HG03439 (cell line): Measurements from ENCODE around the gene RNF40.

ENCODE experiments used
- ATAC-seq: cut with Tn5 transposase; IDR thresholded peaks from one replicate; pipeline ENCODE4 v1.9.1; 2021; ENCODE audit warnings: mild to moderate bottlenecking, moderate library complexity; ENCODE audit not compliant: unreplicated experiment

Gene RNF40

GRCh38 chr16:30761928-30762902 lies at the start of gene RNF40, which contains the start of gene CFAP119:
RNF40 (plus strand) TSS chr16:30762322; CDS start chr16:30762546, 224 bp downstream.
CFAP119 (minus strand) TSS chr16:30762062; CDS start chr16:30761748, 314 bp downstream.
- peak; percentile 82 for ATAC-seq

- ATAC-seq: no peak
Observed at GRCh38 chr16:30715750-30716445, 46.2 kb upstream of the RNF40 start.

- no peak for ATAC-seq
Observed at GRCh38 chr16:30720086-30720485, 42.0 kb upstream of the RNF40 start.

- no peak for ATAC-seq
Observed at GRCh38 chr16:30720694-30721093, 41.4 kb upstream of the RNF40 start.

GRCh38 chr16:30721167-30721566 lies 41.0 kb upstream of the RNF40 start:
- ATAC-seq: no peak

GRCh38 chr16:30721606-30722005 lies 40.5 kb upstream of the RNF40 start:
- ATAC-seq: no peak

- ATAC-seq: no peak
Observed at GRCh38 chr16:30722443-30722842, 39.7 kb upstream of the RNF40 start.

GRCh38 chr16:30722916-30723315 lies 39.2 kb upstream of the RNF40 start:
- no peak for ATAC-seq

GRCh38 chr16:30723725-30724355 lies 38.3 kb upstream of the RNF40 start:
- ATAC-seq: no peak

- no peak for ATAC-seq
Observed at GRCh38 chr16:30724641-30725417, 37.3 kb upstream of the RNF40 start.

- no peak for ATAC-seq
Observed at GRCh38 chr16:30725418-30725792, 36.7 kb upstream of the RNF40 start.

GRCh38 chr16:30728321-30728720 lies 33.8 kb upstream of the RNF40 start:
- ATAC-seq: no peak

- ATAC-seq: no peak
Observed at GRCh38 chr16:30728899-30729672, 33.0 kb upstream of the RNF40 start.

- no peak for ATAC-seq
Observed at GRCh38 chr16:30731411-30731810, 30.7 kb upstream of the RNF40 start.

GRCh38 chr16:30736995-30737793 lies 24.9 kb upstream of the RNF40 start:
- ATAC-seq: no peak

GRCh38 chr16:30737794-30738648 lies 24.1 kb upstream of the RNF40 start:
- no peak for ATAC-seq

GRCh38 chr16:30738984-30739951 lies 22.9 kb upstream of the RNF40 start:
- no peak for ATAC-seq
